GM21723 (cell line): ENCODE data around the gene KMT2C.

Source experiments
- ATAC-seq: cut with Tn5 transposase; IDR thresholded peaks from one replicate; pipeline ENCODE4 v1.9.1; 2021; ENCODE audit warnings: mild to moderate bottlenecking, moderate library complexity; ENCODE audit not compliant: unreplicated experiment

KMT2C gene

DNA sequence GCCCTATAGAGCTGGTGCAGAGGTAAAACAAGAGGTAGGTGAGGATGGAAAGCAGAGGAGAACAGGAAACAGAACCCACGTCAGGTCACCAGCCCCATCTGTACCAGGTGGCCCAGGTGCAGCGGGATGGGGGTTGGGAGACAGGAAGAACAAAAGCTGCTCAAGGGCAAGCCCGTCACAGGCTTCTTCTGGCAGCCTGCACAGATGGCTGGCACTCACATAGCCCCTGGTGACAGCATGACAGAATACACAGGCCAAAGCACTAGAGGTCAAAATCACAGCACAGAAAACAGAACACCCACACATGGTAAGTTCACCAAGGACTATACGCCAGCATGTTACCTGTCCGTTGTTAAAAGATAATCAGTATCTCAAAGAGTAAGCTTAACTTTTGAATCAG, 283.5 kb downstream of the KMT2C start:
- ATAC-seq = no peak

DNA sequence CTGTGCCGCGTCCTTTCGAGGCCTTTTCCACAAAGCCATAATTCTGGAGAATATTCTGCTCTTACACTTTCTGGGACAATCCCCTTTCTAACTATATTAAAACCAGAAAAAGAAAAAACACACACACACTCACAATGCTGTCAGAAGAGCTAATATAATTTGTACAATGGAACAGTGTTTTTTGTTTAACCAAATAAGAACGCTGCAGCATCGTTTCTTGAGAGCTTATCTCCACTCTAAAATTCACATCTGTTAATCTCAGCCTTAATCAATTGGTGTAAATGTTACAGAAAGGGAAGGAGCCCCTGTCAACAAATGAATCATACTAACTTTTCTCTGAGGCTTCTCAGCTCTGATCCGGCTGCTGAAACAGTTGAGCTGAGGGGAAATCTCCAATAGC, 286.4 kb downstream of the KMT2C start:
- ATAC-seq = no peak

DNA sequence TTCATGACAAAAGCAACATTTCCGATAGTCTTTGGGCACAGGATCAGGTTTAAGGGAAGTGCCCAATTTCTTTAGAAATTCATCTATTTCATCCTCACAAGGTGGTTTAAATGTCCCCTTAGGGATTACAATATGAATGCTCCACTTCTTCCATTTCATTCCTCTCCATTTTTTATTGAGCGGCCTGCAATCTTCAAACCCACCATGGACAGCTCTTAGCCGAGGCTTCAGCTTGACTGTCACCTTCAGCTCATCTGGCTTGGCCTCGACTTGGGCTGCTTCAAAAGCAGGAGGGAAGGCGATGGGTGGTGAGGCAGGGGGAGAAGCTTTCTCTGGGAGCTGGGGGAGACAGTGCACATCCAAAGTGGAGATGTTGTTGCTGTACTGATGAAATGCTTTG, 287.1 kb downstream of the KMT2C start:
- ATAC-seq = no peak

DNA sequence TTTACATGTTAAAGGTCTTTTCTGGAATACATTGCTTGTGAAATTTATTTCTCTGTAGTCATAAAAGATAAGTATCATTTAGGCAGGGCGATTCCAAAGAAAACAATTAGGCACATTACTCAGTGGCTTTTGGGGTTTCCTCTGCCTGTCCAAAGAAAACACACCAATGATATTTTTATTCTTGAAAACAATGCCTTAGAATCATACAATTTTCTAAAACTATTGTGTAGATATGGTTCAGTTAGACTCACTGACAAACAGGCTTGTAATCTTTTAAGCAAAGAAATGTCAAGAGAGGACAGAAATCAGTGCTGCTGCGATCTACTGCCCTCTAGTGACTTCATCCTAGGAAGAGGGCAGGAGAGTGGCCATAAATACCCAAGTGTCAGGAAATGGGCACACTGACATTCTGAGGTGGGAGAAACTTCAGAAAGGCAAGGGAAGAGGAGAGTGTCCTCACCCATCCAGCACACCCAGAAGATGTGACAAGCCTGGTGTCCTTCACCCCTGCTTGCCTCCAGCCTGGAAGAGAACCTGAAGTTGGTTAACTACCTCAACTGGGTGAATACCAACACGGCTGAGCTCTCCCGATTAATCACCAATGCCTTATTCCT, 289.8 kb downstream of the KMT2C start:
- no peak for ATAC-seq

DNA sequence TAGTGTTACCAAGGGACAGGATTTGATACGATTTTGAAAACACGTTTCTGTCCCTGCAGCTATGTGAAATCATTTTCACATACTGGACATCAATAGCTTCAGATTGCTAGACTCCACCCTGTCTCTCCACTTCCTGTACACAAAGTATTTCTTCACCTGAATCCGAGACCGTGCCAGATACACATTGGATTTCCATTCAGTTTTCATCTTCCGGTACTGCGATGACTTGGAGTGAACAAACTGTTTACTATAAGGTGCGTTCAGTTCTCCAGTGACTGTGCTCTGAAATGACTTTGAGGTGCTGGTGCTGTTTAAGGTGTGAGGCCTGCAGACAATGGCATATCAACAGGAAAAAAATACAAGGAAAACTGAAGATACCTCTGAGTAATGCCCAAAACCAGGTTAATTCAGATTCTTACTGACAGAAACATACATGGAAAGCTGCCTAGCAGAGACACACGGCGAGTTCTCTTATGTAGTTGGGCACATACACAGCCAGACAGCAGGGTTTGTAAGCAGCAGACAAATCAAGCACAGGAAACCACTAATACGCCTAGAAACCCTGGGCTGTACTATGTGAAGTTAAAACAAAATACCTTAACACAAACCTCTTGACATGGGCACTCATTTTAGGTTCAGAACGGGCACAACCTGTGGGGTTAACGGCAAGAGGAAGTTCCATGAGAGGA, 291.1 kb downstream of the KMT2C start:
- no peak for ATAC-seq

DNA sequence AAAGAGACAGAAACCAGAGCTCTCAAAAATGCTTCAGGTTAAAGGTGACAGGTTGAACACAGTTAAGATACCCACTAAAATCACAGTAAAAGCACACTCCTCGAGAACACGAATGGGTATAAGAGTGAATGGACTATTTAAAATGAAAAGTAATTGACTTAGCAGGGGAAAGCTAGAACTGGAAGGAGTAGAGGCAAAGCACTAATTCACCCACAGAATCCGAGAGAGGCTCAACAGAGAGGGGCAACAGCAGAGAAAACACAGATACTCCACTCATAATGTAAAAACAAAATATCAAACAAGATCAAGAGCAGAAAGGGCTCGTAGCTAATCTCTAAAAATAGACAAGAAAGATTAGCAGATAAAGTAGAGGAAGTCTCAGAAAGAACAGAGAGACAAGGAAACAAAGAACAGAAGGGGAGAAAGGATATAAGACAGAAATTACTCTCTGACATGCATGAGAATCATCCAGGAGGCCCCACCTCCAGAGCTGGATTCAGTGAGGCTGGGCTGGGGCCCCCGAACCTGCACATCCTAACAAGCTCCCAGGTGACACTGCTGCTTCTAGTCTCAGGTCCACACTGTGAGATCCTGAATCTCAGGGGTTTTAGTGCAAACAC, 292.7 kb downstream of the KMT2C start:
- no peak for ATAC-seq

DNA sequence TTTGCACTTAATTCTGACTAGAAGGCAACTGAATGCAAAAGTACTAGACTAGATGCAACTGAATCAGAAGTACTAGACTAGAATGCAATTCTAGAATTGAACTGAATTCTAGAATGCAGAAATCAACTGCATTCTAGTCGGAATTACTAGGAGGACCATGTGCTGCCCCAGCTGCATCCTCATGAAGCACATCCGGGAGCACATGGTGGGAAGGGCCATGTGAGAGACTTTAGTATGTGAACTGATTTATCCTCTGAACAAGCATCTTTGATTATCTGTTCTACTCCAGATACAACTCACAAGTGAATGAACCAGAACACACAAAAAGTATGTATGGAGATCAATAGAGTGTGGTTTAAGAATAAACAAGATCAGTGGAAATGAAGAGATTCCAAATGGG, 295.2 kb downstream of the KMT2C start:
- no peak for ATAC-seq

DNA sequence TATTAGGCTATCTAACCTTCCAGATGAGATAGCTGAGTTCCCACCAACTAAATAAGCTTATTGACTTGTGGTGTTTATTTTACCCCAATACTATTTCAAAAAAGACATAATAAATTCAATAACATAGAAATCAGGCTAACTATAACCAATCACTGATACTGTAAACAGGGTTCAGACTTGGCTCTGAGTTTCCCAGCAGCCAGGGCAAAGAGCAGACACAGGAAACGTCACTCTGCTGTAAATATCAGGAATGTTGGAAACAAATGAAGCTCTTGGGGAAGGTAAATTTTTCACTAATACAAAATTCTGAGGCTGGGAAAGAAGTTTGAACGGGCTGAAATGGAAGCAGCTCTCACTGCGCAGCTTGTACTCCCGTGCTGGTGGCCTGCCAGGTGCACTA, 295.7 kb downstream of the KMT2C start:
- ATAC-seq = no peak

DNA sequence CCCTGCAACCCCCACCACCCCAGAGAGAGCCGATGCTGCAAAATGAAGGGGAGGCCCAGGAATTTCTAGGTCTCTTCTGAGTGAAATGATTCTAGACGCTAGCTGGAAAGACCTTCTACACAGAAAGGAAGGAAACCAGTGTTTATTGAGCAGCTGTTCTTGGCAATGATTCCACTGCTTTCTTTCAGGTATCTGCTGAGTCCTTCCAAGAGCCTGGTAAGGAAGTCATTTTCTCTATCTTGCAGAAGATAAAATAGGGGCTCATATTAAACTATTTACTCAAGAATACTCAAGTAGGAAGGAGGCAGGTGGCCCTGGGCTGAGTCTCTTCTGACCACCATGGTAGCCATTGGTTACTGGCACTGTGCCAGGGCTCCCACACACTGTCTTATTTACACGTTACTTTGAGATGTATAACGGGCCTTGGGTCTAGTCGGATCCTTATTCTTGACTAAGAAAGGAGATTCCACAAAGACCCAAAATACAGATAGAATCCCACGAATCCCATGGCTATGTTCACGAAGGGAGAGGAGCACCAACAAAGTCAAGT, 298.3 kb downstream of the KMT2C start:
- ATAC-seq = no peak

DNA sequence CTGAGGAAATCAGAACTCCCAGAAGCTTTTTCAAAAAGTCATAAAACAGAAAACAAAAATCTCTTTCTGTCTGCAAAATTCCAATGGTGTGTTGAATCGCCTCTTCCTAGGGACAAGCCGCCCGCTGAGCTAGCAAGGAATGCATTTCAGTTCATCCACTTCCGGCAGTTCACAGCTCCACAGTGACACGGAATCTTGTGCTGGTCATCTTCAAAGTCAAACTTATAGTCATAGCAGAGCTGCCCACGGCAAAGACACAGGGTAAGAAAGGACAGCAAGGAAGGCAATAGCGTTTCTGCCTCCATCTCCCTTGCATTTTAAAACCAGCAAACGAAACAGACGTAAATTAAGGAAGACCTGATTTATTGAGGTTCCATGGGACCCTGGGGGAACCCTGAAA, 299.1 kb downstream of the KMT2C start:
- ATAC-seq = no peak

DNA sequence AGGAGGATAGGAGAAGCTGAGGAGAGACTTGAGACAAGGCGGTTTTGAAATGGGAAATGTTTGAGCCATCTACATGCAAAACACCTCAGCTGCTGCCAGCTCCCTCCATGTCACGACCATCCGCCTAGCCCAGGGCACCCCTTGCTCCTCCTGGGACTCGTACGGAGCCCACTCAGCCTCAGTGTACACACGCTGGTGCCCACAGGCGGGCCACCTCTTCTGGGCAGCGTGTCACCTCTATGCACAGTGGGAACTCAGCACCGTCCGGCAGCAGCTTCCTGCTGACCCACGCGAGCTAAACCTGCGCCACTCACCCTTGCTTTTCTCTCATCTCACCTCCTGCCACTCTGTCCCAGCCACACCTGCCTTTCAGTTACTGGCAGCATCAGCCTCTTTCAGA, 302.0 kb downstream of the KMT2C start:
- ATAC-seq = no peak

DNA sequence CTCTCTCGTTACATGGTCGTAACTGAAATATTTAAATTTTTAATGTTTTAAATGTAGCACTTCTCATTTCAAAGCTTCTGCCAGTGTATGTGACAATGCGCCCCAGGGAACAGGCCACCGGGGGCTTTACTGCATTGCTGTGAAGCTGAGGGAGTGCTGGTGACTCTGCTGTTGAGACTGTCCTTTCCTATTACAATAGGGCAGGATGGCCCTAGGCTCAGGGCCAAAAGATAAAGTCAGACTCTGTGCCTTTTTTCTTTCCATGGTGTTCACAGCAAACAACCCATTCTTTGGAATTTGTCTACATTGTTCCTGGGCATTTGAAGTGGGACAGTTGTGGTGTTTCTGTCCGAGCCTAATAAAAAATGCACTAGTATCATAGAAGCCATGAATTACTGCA, 303.0 kb downstream of the KMT2C start:
- ATAC-seq = no peak

DNA sequence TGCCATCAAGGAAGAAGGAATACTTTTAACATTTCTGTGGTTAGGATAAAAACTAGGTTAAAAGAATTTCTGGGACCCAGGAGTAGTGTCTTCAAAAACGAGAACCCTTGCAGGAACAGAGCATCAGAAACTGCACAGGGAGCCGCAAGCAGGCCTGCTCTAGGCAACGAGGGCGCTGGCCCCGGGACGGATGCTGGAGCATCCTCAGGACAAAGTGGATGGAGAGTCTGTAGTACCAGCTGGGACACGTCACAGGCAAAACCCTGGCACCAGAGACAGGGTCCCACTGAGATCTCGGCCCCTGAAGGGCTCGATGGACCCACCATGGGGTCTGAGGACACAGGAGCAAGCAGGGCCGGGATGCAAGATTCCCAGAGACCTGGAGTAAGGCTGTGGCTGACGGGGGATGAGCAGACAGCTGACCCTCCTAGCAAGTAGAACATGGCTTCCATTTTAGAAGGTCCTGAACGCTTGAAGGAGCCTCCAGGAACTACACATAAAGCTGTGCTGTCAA, 303.8 kb downstream of the KMT2C start:
- ATAC-seq = no peak

DNA sequence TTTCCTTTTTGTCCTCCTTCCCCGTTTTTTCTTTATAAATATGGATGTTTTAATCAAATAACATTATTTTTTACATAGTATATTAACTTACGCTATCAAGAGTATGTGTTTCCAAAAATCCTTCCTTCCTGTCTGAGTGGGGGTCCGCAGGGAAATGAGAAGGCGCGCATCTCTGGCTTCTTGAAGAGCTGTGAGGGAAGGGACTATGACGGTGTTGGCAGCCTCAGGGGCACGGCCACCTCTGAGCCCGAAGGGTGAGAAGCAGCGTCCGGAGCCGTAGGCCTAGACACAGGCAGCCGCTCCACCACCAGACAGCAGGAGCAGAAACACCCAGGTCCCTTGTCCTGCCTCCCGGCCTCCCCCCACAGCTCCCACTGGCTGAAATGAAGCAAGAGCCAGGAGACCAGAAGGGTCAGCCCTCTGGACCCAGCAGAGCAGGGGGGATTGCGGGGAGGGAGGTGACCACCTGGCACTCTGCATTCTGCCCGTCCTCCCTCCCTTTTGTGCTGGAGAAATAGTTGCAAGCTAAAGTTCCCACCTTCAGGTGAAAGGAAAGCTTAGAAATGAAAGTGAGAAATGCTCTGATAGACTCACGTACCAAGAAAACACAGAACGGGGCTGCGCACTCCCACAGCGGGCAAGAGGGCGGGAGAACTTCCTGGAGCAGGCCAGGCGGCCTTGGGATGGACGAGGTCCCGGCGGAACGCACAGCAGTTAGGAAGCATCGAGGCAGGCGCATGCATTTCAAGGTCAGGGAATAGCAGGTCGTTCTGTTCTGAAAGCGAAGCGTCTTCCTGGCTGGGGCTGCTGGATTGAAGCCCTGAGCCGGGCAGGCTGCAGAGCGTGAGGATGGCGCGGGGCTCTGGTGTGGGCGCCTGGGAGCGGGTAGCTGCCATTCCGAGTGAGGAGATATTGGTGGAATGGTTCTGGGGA, 304.9 kb downstream of the KMT2C start:
- no peak for ATAC-seq

DNA sequence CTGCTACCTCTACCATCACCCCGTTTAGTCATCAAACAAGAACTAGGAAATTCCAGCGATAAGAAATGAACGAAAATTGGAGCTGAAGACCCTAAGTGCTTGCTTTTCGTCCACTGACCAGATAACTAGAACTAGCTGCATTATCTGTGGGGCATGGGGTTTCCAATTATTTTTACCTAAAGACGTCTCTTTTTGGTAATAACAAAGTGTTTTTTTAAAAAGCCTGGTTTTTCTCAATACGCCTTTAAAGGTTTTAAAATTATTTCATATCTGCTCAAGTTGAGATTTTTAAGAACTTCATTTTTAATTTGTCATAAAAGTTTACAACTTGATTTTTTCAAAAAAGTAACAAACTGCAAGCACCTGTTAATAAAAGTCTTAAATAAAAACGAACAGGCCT, 306.1 kb downstream of the KMT2C start:
- ATAC-seq = no peak

DNA sequence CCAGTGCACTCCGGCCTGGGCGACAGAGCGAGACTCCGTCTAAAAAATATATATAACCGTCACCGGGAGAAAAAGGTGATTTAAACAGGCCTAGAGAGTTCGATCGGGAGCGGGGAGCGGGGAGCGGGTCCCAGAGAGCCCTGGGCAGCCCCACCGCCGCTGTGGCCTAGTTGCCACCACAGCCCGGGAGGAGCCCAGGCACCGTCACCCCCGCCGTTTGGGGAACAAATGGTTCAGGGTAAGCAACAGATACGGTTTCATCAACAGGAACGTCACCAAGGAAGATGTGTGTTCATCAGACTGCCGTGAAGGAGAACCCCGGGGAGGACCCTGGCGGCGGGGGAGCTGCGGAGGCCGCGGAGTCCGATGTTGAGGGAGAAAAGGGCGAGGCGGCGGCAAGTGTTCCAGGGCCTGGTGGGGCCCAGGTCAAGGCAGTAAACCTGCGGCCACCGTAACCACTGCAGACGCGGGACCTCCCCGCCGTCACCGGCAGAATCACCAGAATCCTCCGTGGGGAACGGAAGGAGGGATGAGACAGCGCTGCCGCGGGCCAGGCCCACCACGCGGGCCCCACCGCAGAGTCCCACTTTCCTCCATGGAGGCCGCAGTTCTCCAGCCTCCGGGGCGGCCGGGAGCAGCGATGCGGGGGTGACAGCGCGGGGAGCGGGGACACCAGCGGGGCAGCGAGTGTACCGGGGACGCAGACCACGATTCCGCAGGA, 306.9 kb downstream of the KMT2C start:
- ATAC-seq = no peak

DNA sequence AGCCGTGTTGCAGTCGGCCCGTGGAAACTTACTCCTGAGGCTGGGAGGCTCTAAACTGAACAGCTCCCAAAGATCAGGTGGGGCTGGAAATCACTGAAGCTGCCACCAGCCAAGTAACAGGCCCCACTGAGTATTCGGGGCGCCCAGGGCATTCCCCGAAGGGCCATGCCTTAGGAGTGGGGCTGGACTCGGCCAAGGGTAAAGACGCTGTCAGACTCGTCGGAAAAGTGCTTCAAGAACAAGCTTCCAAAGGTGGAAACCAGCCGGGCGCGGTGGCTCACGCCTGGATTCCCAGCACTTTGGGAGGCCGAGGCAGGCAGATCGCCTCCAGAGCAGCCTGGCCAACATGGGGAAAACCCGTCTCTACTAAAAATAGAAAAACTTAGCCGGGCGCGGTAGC, 307.6 kb downstream of the KMT2C start:
- no peak for ATAC-seq

DNA sequence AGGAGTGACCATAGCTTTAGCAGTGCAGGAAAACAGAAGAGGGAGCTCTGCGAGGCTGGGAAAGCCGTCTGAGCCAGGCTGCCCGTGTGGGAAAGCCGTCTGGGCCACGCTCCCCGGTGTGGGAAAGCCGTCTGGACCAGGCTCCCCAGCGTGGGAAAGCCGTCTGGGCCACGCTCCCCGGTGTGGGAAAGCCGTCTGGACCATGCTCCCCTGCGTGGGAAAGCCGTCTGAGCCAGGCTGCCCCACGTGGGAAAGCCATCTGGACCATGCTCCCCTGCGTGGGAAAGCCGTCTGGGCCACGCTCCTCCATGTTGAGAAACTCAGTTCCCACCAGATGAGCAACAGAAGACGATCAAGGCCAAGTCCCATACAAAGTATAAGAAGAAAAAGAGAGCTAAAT, 308.6 kb downstream of the KMT2C start:
- no peak for ATAC-seq

DNA sequence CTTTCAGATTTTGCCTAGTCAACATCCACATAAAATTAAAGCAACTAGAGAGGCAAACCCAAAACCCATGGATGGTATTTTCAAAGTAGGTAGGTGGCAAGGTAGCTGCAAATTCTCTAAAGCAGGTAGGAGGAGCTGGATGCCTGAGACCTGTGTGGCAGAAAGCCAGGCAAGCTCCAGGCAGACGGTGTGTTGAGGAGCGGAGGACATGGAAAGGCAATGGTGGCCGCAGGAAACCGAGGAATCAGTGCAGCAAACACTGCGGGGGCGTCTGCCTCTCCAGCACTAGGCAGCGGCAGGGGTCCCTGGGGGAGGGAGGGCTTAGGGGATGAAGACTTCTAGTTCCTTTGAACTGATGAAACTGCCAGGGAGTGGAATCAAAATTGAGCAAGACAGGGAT, 309.1 kb downstream of the KMT2C start:
- ATAC-seq = no peak

DNA sequence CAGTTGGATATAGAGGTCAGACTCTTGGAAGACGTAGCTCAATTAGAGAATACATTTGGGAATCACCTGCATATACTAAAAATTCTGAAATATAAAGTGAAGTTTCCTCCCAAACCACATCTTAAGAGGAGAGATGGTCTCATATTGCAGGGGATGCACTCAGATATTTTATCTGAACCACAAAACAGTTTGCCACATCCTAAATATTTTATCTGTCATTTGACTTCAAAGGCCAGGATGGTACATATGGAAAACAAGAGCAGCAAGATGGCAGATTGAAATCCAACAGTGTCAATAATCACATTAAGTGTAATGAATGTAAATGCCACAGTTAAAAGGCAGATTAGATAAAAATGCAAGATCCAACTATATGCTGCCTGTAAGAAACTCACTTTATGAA, 313.3 kb downstream of the KMT2C start:
- ATAC-seq = no peak
